ENCODE results near the gene STOML1.

The STOML1 gene

GRCh38 chr15:73992594-73992898 is 451 bp upstream of the STOML1 start:
- DNase-seq (ENCODE audit: low read depth): no peak
- H3K4me3 ChIP-seq (ENCODE audit: low read length): peak overlapping the region; percentile 36
- TF ChIP-seq CTCF (conservative IDR thresholded peaks at IDR 0.05; ENCODE audit: low read depth, low read length): no peak

- no peak for TF ChIP-seq CTCF (conservative IDR thresholded peaks at IDR 0.05; ENCODE audit: low read depth, low read length)
- DNase-seq (ENCODE audit: low read depth): no peak
- H3K4me3 ChIP-seq (ENCODE audit: low read length): peak overlapping the region; percentile 60
Measured at GRCh38 chr15:73991260-73991659, 835 bp downstream of the STOML1 start.

- no peak for TF ChIP-seq CTCF (conservative IDR thresholded peaks at IDR 0.05; ENCODE audit: low read depth, low read length)
- no peak for DNase-seq (ENCODE audit: low read depth)
- H3K4me3 ChIP-seq (ENCODE audit: low read length): no peak overlapping the region
Measured at GRCh38 chr15:73990250-73991005, 1.7 kb downstream of the STOML1 start.

GRCh38 chr15:73989001-73989798 is 2.9 kb downstream of the STOML1 start:
- DNase-seq (ENCODE audit: low read depth): peak; percentile 67
- TF ChIP-seq CTCF (conservative IDR thresholded peaks at IDR 0.05; ENCODE audit: low read depth, low read length): no peak
- H3K4me3 ChIP-seq (ENCODE audit: low read length): no peak overlapping the region

GRCh38 chr15:73988445-73988969 is 3.6 kb downstream of the STOML1 start:
- no peak for DNase-seq (ENCODE audit: low read depth)
- no peak for TF ChIP-seq CTCF (conservative IDR thresholded peaks at IDR 0.05; ENCODE audit: low read depth, low read length)
- H3K4me3 ChIP-seq (ENCODE audit: low read length): no peak overlapping the region

- DNase-seq (ENCODE audit: low read depth): no peak
- no peak overlapping the region for H3K4me3 ChIP-seq (ENCODE audit: low read length)
- no peak for TF ChIP-seq CTCF (conservative IDR thresholded peaks at IDR 0.05; ENCODE audit: low read depth, low read length)
Measured at GRCh38 chr15:73987681-73988444, 4.2 kb downstream of the STOML1 start.

Measured in retinal pigment epithelial cell (primary cell).